GM21825 (cell line): ENCODE measurements around the gene AFDN.

ENCODE experiments used
- ATAC-seq: cut with Tn5 transposase; IDR thresholded peaks from one replicate; pipeline ENCODE4 v1.9.1; 2021; ENCODE audit warnings: mild to moderate bottlenecking, moderate library complexity; ENCODE audit not compliant: unreplicated experiment

Gene AFDN

GRCh38 chr6:167944130-167944529 is 117.4 kb downstream of the AFDN start:
- no peak for ATAC-seq

- no peak for ATAC-seq
Observed at GRCh38 chr6:167946007-167946406, 119.3 kb downstream of the AFDN start.

GRCh38 chr6:167946604-167947003 is 119.9 kb downstream of the AFDN start:
- no peak for ATAC-seq

GRCh38 chr6:167947716-167948115 is 121.0 kb downstream of the AFDN start:
- ATAC-seq, result no peak

GRCh38 chr6:167948716-167949115 is 122.0 kb downstream of the AFDN start:
- ATAC-seq, result no peak

GRCh38 chr6:167949121-167949684 is 122.5 kb downstream of the AFDN start:
- ATAC-seq, result no peak

- ATAC-seq, result no peak
Observed at GRCh38 chr6:167951781-167952511, 125.2 kb downstream of the AFDN start.

GRCh38 chr6:167952512-167952859 is 125.8 kb downstream of the AFDN start:
- no peak for ATAC-seq

GRCh38 chr6:167953551-167953950 is 126.8 kb downstream of the AFDN start:
- no peak for ATAC-seq

- ATAC-seq, result no peak
Observed at GRCh38 chr6:167954151-167954550, 127.4 kb downstream of the AFDN start.

- no peak for ATAC-seq
Observed at GRCh38 chr6:167956491-167956890, 129.8 kb downstream of the AFDN start.

GRCh38 chr6:167956983-167957492 is 130.3 kb downstream of the AFDN start:
- no peak for ATAC-seq

GRCh38 chr6:167957626-167958025 is 130.9 kb downstream of the AFDN start:
- no peak for ATAC-seq

- ATAC-seq, result no peak
Observed at GRCh38 chr6:167960579-167960978, 133.9 kb downstream of the AFDN start.

GRCh38 chr6:167962711-167963110 is 136.0 kb downstream of the AFDN start:
- no peak for ATAC-seq

- ATAC-seq, result no peak
Observed at GRCh38 chr6:167963589-167964057, 136.9 kb downstream of the AFDN start.

GRCh38 chr6:167965592-167966539 is 139.2 kb downstream of the AFDN start:
- no peak for ATAC-seq

- ATAC-seq, result no peak
Observed at GRCh38 chr6:167966540-167966905, 139.8 kb downstream of the AFDN start.

- no peak for ATAC-seq
Observed at GRCh38 chr6:167968091-167968490, 141.4 kb downstream of the AFDN start.

- no peak for ATAC-seq
Observed at GRCh38 chr6:167970230-167970629, 143.5 kb downstream of the AFDN start.

- no peak for ATAC-seq
Observed at GRCh38 chr6:167972193-167972592, 145.5 kb downstream of the AFDN start.
